GM23248 (cell line): ENCODE results near the gene RGPD5.
"Not testable (repeated sequence)": the region's sequence is repeated elsewhere in the genome, so short reads cannot be mapped to it uniquely, and the experiment has no call there.

Experiments used
- EZH2 ChIP-seq: fragments of 200-600 bp; sonication (generic); IDR thresholded peaks from 2 replicates; pipeline ENCODE4 v1.6.1; 2018; ENCODE audit warnings: antibody characterized with exemption, mild to moderate bottlenecking; ENCODE audit not compliant: insufficient read depth, poor library complexity, severe bottlenecking
- EZH2phosphoT487 ChIP-seq: fragments of 200-600 bp; sonication (generic); IDR thresholded peaks from 2 replicates; pipeline ENCODE4 v1.6.1; 2018; ENCODE audit warnings: antibody characterized with exemption, moderate library complexity, mild to moderate bottlenecking, low read depth; ENCODE audit not compliant: insufficient read depth

- not testable (repeated sequence) for TF ChIP-seq EZH2phosphoT487, EZH2
These were observed 33.7 kb upstream of the RGPD5 start for GRCh38 chr2:109760265-109761042.
